ENCODE data around the gene PPFIA4.

GRCh38 chr1:203128431-203128715 lies 102.1 kb downstream of the PPFIA4 start:
- TF ChIP-seq CTCF (IDR thresholded peaks at IDR 0.05) (no peak), ZFX (IDR thresholded peaks at IDR 0.05; ENCODE audit: borderline replicate concordance) (no peak)

Data from 22Rv1 (cell line).